HG02588 (cell line): ENCODE measurements around the gene SUCO.
"Not testable (repeated sequence)": the region's sequence is repeated elsewhere in the genome, so short reads cannot be mapped to it uniquely, and the experiment has no call there.

Source experiments
- ATAC-seq: cut with Tn5 transposase; IDR thresholded peaks from one replicate; pipeline ENCODE4 v1.9.1; 2021; ENCODE audit warnings: mild to moderate bottlenecking, moderate library complexity; ENCODE audit not compliant: unreplicated experiment

The SUCO gene

GRCh38 chr1:172557270-172557669 lies 24.3 kb downstream of the SUCO start:
- no peak for ATAC-seq

- no peak for ATAC-seq
These were observed 26.7 kb downstream of the SUCO start for GRCh38 chr1:172559572-172560210.

GRCh38 chr1:172561252-172561651 lies 28.3 kb downstream of the SUCO start:
- ATAC-seq = no peak

GRCh38 chr1:172566196-172566997 lies 33.4 kb downstream of the SUCO start:
- ATAC-seq = no peak

- ATAC-seq = no peak
These were observed 34.8 kb downstream of the SUCO start for GRCh38 chr1:172567720-172568119.

GRCh38 chr1:172574080-172574479 lies 41.1 kb downstream of the SUCO start:
- ATAC-seq = no peak

GRCh38 chr1:172578586-172578985 lies 45.6 kb downstream of the SUCO start:
- no peak for ATAC-seq

- no peak for ATAC-seq
These were observed 48.3 kb downstream of the SUCO start for GRCh38 chr1:172581273-172581672.

- no peak for ATAC-seq
These were observed 48.8 kb downstream of the SUCO start for GRCh38 chr1:172581779-172582178.

- ATAC-seq = no peak
These were observed 49.9 kb downstream of the SUCO start for GRCh38 chr1:172582889-172583288.

- no peak for ATAC-seq
These were observed 52.4 kb downstream of the SUCO start for GRCh38 chr1:172585348-172585747.

GRCh38 chr1:172585861-172586260 lies 52.9 kb downstream of the SUCO start:
- no peak for ATAC-seq

- no peak for ATAC-seq
These were observed 55.6 kb downstream of the SUCO start for GRCh38 chr1:172588296-172589291.

GRCh38 chr1:172589553-172589952 lies 56.6 kb downstream of the SUCO start:
- ATAC-seq = no peak

- ATAC-seq = not testable (repeated sequence)
These were observed 58.5 kb downstream of the SUCO start for GRCh38 chr1:172591429-172591828.

- ATAC-seq = not testable (repeated sequence)
These were observed 62.1 kb downstream of the SUCO start for GRCh38 chr1:172595066-172595465.

GRCh38 chr1:172596782-172597181 lies 63.8 kb downstream of the SUCO start:
- ATAC-seq = not testable (repeated sequence)

- no peak for ATAC-seq
These were observed 67.0 kb downstream of the SUCO start for GRCh38 chr1:172599912-172600311.

- no peak for ATAC-seq
These were observed 67.7 kb downstream of the SUCO start for GRCh38 chr1:172600615-172601014.

- no peak for ATAC-seq
These were observed 68.2 kb downstream of the SUCO start for GRCh38 chr1:172601046-172601630.

- no peak for ATAC-seq
These were observed 69.8 kb downstream of the SUCO start for GRCh38 chr1:172602706-172603105.
